GM21786 (cell line): ENCODE results near the gene DPP7.
A peak's percentile ranks its signal among the peaks of the same experiment; 100 is the strongest.
"Not testable (repeated sequence)": the region's sequence is repeated elsewhere in the genome, so short reads cannot be mapped to it uniquely, and the experiment has no call there.

ENCODE experiments used
- ATAC-seq: cut with Tn5 transposase; IDR thresholded peaks from one replicate; pipeline ENCODE4 v1.9.1; 2021; ENCODE audit not compliant: unreplicated experiment

DPP7 gene

GRCh38 chr9:137130176-137130755, 15.7 kb upstream of the DPP7 start:
- no peak for ATAC-seq

GRCh38 chr9:137129456-137130175, 15.1 kb upstream of the DPP7 start:
- peak; percentile 80 for ATAC-seq

- peak; percentile 2 for ATAC-seq
These were observed 14.4 kb upstream of the DPP7 start for GRCh38 chr9:137128862-137129455.

GRCh38 chr9:137128158-137128861, 13.8 kb upstream of the DPP7 start:
- no peak for ATAC-seq

- no peak for ATAC-seq
These were observed 13.0 kb upstream of the DPP7 start for GRCh38 chr9:137127301-137128157.

GRCh38 chr9:137126786-137127185, 12.3 kb upstream of the DPP7 start:
- no peak for ATAC-seq

GRCh38 chr9:137123952-137124462, 9.5 kb upstream of the DPP7 start:
- ATAC-seq: not testable (repeated sequence)

GRCh38 chr9:137123468-137123837, 8.9 kb upstream of the DPP7 start:
- ATAC-seq: no peak

- not testable (repeated sequence) for ATAC-seq
These were observed 8.4 kb upstream of the DPP7 start for GRCh38 chr9:137122796-137123467.

- not testable (repeated sequence) for ATAC-seq
These were observed 7.6 kb upstream of the DPP7 start for GRCh38 chr9:137121927-137122795.

GRCh38 chr9:137118092-137118603, 3.6 kb upstream of the DPP7 start:
- ATAC-seq: not testable (repeated sequence)

- ATAC-seq: no peak
These were observed 2.8 kb upstream of the DPP7 start for GRCh38 chr9:137117269-137117731.

- ATAC-seq: no peak
These were observed 2.2 kb upstream of the DPP7 start for GRCh38 chr9:137116728-137117127.

GRCh38 chr9:137116027-137116507, 1.5 kb upstream of the DPP7 start:
- ATAC-seq: no peak

- ATAC-seq: no peak
These were observed 977 bp upstream of the DPP7 start for GRCh38 chr9:137115394-137116026.

GRCh38 chr9:137114220-137114612, 317 bp downstream of the DPP7 start:
- peak; percentile 18 for ATAC-seq

GRCh38 chr9:137113385-137114159, 961 bp downstream of the DPP7 start:
- no peak for ATAC-seq
